Right renal pelvis (tissue), 4 donors: ENCODE results near the gene COLEC11. TPM values are rescaled to one million over a fixed set of nuclear protein-coding genes. Genes with fewer than 3 reads are reported as not detected.
"Not testable (repeated sequence)": the region's sequence is repeated elsewhere in the genome, so short reads cannot be mapped to it uniquely, and the experiment has no call there.

Source experiments
- DNase-seq, 4 donors: peaks; one replicate each; pipeline ENCODE4 v3.0.0-alpha.2; 2013; ENCODE audit warnings: low read depth in 4 of 4, low spot score in 3 of 4, missing footprints in 1 of 4
- polyA plus RNA-seq, 4 donors: library from polyadenylated mRNA; unstranded; fragments of 120-200 nt; gene quantifications; one replicate each; pipeline ENCODE4 v1.2.1, GENCODE V29; 2013; ENCODE audit not compliant: insufficient read length in 4 of 4

The COLEC11 gene
- polyA plus RNA-seq, 4 donors, result 1.2 to 4.2 (median 1.7) TPM

- no peak for DNase-seq
Measured at GRCh38 chr2:3604207-3604877, 9.4 kb downstream of the COLEC11 start.

DNA sequence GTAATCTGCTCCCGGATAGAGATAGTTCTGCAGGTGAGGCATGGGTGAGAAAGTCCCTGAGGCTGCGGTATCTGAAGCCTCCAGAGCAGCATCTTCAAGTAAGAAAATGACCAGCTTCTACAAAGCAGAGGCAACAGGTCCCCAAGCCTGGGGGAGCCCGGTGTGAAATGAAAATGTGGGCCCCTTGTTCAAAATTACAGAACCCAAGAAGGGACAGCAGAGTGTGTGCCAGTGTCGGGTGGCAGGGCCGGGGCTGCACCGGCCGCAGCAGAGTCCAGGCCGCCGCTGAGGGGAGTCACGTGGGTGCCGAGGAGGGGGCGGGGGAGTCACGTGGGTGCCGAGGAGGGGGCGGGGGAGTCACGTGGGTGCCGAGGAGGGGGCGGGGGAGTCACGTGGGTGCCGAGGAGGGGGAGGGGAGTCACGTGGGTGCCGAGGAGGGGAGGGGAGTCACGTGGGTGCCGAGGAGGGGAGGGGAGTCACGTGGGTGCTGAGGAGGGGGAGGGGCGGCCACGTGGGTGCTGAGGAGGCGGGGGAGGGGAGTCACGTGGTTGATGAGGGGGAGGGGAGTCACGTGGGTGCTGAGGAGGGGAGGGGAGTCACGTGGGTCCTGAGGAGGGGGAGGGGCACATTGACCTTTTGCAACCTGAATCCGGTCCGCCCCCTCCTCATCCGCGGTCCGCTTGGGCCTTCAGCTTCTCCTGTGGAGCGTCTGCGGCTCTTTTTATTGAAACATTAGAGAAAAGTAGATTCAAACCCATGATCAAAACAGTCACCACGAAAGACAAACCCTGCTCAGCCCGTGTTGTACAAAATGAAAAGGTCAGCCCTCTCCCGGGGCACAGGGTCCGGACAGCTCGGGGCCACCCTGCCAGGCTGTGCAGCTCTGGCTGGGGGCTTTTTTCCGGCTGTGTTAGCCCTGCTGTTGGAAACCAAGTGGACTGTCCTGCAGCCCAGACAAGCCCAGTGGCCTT, 10.4 kb downstream of the COLEC11 start:
- DNase-seq, result no peak

DNA sequence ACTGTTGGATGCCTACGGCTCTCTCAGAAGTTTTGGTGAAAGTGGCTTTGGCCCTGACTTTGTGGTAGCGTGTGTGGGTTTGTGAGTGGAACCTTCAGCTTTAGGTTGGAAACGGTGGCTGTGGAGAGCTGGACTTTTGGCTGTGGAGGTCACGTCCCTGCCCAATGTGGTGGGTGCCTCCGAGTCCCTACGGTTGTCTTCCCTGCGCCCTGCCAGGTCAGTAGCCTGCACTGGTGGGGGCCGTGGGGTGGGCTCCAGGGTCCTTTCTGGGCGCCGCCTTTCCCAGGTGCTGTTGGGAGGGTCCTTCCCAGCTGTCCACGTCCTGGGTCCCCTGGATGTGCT, 11.1 kb downstream of the COLEC11 start:
- no peak for DNase-seq

- no peak for DNase-seq
Measured at GRCh38 chr2:3606370-3607201, 11.7 kb downstream of the COLEC11 start.

DNA sequence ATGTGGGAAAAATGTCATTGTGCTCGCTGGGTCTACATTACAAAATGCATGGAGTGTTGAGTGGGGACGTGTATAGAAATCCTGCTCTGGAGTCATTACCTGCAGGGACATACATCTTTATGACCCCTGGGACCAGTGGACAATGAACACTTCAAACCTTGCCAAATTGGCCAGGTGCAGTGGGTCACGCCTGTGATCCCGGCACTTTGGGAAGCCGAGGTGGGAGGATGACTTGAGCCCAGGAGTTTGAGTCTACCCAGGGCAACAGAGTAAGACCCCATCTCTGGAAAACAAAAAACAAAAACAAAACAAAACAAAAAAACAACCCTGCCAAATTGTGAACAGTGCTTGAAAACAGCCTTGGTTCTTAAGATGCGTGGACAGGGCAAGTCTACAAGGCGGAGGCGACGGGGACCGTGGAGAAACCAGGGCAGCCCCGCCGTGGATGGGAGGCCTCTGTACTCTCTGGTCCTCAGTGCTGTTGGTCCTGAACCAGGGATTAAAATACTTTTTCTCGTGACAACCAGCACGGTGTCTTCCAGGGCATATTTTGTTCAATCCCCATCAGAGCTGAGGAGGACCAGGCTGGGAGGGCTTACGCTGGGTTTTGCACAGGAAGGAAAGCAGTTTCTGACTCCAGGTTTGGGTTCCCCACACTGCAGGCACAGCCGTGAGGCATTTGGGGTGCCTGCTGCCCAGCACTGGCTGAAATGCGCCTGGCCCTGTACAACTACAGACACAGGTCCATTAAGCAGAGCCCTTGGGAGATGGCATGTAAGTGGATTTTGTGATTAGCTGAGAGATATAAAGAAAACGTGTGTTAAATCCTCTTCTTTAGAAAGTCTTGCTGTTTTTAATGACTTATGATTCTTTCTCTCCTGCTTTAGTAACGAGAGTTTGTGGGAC, 13.7 kb downstream of the COLEC11 start:
- DNase-seq, result no peak

GRCh38 chr2:3609279-3609673, 14.4 kb downstream of the COLEC11 start:
- DNase-seq, result not testable (repeated sequence)

DNA sequence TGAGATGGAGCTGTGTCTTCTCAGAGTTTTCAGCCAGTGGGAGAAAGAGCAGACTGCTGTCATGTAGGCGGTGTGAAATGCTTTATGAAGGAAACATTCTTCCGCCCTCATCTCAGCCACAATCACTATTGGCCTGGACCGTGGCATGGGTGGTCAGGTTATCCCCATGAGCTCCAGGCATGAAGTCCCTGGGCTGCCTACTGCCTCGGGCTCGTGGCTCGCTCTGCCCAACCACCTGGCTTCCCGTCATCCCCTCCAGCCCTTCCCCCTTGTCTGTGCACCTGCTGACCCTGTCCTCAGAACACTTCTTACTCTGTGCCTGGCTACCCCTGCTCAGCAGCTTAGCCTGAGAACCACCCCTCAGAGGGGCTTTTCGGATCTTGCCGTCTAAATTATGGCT, 15.5 kb downstream of the COLEC11 start:
- DNase-seq, result no peak

DNA sequence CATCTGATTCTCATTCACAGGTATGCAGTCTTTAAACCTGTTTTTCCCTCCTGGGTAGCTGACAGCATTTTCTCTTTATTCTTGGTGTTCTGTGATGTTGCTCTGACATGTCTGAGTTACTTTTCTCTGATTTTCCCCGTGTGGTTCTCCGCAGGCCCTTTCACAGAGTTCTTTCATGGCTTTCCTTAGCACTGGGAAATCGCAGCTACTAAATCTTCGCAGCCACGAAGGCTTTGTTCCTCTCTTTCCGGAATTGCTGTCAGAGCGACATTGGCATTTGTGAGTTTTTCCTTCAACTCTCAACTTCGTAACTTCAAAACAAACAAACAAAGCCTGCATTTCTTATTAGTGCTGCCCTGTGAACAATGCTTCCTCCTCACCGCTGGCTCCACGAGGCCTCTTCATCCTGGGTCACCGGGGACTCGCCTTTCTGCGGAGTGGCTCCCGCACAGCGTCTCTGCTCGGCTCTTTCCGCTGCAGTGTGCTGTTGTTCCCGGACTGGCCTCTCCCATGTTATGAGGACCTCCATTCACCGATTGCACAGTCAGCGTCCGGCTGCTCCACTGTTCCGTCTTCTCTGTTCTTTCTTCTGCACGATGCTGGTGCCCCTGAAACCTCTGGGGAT, 16.1 kb downstream of the COLEC11 start:
- no peak for DNase-seq

- DNase-seq, result no peak
Measured at GRCh38 chr2:3611589-3611988, 16.7 kb downstream of the COLEC11 start.

DNA sequence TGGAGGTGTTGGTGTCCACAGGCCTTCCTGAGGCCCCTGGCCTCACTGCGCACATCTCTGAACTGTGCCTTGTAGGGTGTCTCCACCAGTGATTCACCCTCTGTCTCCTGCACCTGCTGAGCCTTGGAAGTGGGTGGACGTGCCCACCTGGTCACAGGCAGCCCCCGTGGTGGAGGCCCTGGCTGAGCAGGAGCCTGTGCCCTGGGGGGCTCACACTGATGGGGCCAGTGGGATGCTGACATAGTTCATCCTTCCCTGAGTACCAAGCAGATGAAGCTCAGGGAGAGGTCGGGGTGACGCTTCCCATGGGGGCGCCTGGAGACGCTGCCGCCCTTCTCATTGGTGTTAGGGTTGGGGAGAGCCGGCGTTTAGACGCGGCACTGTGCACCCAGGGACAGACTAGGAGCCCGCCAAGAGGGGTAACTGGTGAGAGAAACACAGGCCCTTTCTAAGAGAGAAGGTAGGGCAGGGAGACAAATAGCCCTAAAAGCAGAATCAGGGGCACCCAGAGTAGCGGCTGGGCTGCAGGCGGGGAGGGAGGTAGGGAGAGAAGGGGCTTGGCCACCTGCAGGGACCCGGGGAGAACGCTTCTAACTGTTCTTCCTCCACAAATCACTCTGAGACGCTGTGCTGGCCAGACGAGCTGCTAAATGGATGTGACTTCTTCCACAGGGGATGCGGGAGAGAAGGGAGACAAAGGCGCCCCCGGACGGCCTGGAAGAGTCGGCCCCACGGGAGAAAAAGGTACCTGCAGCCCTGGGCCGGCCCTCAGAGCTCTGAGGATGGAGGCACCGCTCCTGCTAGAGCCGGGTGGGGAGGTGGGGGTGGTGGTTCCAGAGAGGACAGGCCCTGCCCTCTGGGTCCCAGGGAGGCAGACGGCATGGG, 18.0 kb downstream of the COLEC11 start:
- no peak for DNase-seq

- no peak for DNase-seq
Measured at GRCh38 chr2:3613524-3613905, 18.6 kb downstream of the COLEC11 start.

- not testable (repeated sequence) for DNase-seq
Measured at GRCh38 chr2:3614743-3615142, 19.8 kb downstream of the COLEC11 start.

- not testable (repeated sequence) for DNase-seq
Measured at GRCh38 chr2:3615541-3616200, 20.8 kb downstream of the COLEC11 start.

- not testable (repeated sequence) for DNase-seq
Measured at GRCh38 chr2:3616435-3617197, 21.7 kb downstream of the COLEC11 start.

GRCh38 chr2:3617198-3617890, 22.4 kb downstream of the COLEC11 start:
- DNase-seq, result no peak

GRCh38 chr2:3618367-3618766, 23.5 kb downstream of the COLEC11 start:
- no peak for DNase-seq

DNA sequence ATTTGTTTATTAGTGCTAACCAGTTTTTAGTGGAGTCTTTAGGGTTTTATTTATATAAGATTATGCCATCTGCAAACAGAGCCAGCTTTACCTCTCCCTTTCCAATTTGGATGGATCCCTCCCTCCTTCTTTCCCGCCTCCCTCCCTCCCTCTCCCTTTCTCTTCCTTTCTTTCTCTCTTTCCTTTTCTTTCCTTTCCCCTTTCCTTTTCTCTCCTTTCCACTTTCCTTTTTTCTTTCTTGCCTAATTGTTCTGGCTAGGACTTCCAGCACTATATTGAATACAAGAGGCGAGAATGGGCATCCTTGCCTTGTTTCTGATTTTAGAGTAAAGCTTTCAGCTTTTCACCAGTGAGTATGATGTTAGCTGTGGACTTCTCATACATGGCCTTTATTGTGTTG, 24.1 kb downstream of the COLEC11 start:
- no peak for DNase-seq
